Osteocyte (in vitro differentiated cells): ENCODE data around the gene SLC6A6. TPM values are rescaled to one million over a fixed set of nuclear protein-coding genes. Genes with fewer than 3 reads are reported as not detected.

ENCODE experiments used
- DNase-seq: peaks from one replicate; pipeline ENCODE4 v3.0.0; 2021; ENCODE audit warnings: mixed read lengths; ENCODE audit not compliant: unreplicated experiment; ENCODE audit errors: extremely low spot score
- H3K27ac Mint-ChIP-seq: one replicate; pipeline ENCODE4 v1.8.0; 2021; ENCODE audit warnings: mild to moderate bottlenecking, mixed read lengths; ENCODE audit not compliant: unreplicated experiment
- H3K27me3 Mint-ChIP-seq: one replicate; pipeline ENCODE4 v1.8.0; 2021; ENCODE audit warnings: mixed read lengths; ENCODE audit not compliant: unreplicated experiment
- H3K36me3 Mint-ChIP-seq: one replicate; pipeline ENCODE4 v1.8.0; 2021; ENCODE audit warnings: mixed read lengths; ENCODE audit not compliant: unreplicated experiment
- H3K4me1 Mint-ChIP-seq: one replicate; pipeline ENCODE4 v1.8.0; 2021; ENCODE audit warnings: mixed read lengths; ENCODE audit not compliant: unreplicated experiment
- H3K4me3 Mint-ChIP-seq: one replicate; pipeline ENCODE4 v1.8.0; 2021; ENCODE audit warnings: mild to moderate bottlenecking, moderate library complexity, mixed read lengths; ENCODE audit not compliant: unreplicated experiment
- H3K9me3 Mint-ChIP-seq: one replicate; pipeline ENCODE4 v1.8.0; 2021; ENCODE audit warnings: mixed read lengths; ENCODE audit not compliant: unreplicated experiment
- CTCF ChIP-seq: fragments of 200-600 bp; sonication (generic); IDR thresholded peaks from 2 replicates; pipeline ENCODE4 v1.5.0; 2021; ENCODE audit warnings: antibody characterized with exemption, mild to moderate bottlenecking, moderate library complexity
- total RNA-seq: library from RNA; stranded (reverse); gene quantifications from 2 replicates; pipeline ENCODE4 v1.2.1, GENCODE V29; 2021

SLC6A6 gene
- total RNA-seq, 1 donor from 2014 or later: 41.9 TPM

- peak; percentile 89 for TF ChIP-seq CTCF
- DNase-seq: no peak
- no peak overlapping the region for H3K4me3 Mint-ChIP-seq
- peaks cover 23% of the 10 kb centered on the region for H3K4me1 Mint-ChIP-seq
- H3K27me3 Mint-ChIP-seq: no peaks in the 10 kb centered on the region
- H3K36me3 Mint-ChIP-seq: peaks cover 8% of the 10 kb centered on the region
- H3K27ac Mint-ChIP-seq: no peak overlapping the region
- no peaks in the 10 kb centered on the region for H3K9me3 Mint-ChIP-seq
Measured at GRCh38 chr3:14467814-14468620, 65.6 kb downstream of the SLC6A6 start.

GRCh38 chr3:14468621-14468981, 66.2 kb downstream of the SLC6A6 start:
- Mint-ChIP-seq H3K4me1 (peaks cover 29% of the 10 kb centered on the region), H3K4me3 (no peak overlapping the region), H3K9me3 (no peaks in the 10 kb centered on the region), H3K36me3 (peaks cover 12% of the 10 kb centered on the region), H3K27me3 (no peaks in the 10 kb centered on the region), H3K27ac (no peak overlapping the region)
- DNase-seq: no peak
- TF ChIP-seq CTCF: no peak

- no peak for DNase-seq
- Mint-ChIP-seq H3K4me3 (no peak overlapping the region), H3K36me3 (peaks cover 11% of the 10 kb centered on the region), H3K27ac (no peak overlapping the region), H3K4me1 (peaks cover 41% of the 10 kb centered on the region), H3K9me3 (no peaks in the 10 kb centered on the region), H3K27me3 (no peaks in the 10 kb centered on the region)
- TF ChIP-seq CTCF: no peak
Measured at GRCh38 chr3:14470461-14470860, 68.1 kb downstream of the SLC6A6 start.

GRCh38 chr3:14471016-14471415, 68.6 kb downstream of the SLC6A6 start:
- no peaks in the 10 kb centered on the region for H3K9me3 Mint-ChIP-seq
- peaks cover 46% of the 10 kb centered on the region for H3K4me1 Mint-ChIP-seq
- H3K4me3 Mint-ChIP-seq: no peak overlapping the region
- no peaks in the 10 kb centered on the region for H3K27me3 Mint-ChIP-seq
- TF ChIP-seq CTCF: no peak
- H3K27ac Mint-ChIP-seq: peak overlapping the region; percentile 57
- H3K36me3 Mint-ChIP-seq: peaks cover 11% of the 10 kb centered on the region
- DNase-seq: no peak

GRCh38 chr3:14471690-14472089, 69.3 kb downstream of the SLC6A6 start:
- no peak for DNase-seq
- H3K4me3 Mint-ChIP-seq: no peak overlapping the region

More at GRCh38 chr3:14471690-14472089, 69.3 kb downstream of the SLC6A6 start:
- Mint-ChIP-seq H3K9me3 (no peaks in the 10 kb centered on the region), H3K27me3 (no peaks in the 10 kb centered on the region), H3K4me1 (peaks cover 46% of the 10 kb centered on the region), H3K27ac (no peak overlapping the region), H3K36me3 (peaks cover 11% of the 10 kb centered on the region)
- TF ChIP-seq CTCF: no peak
